HEK293T (cell line): ENCODE results near the gene GABARAP.

ENCODE experiments used
- BHLHE40 ChIP-seq: fragments of 450-650 bp; IDR thresholded peaks from 2 replicates; pipeline ENCODE4 v1.6.1; 2016; ENCODE audit warnings: mild to moderate bottlenecking, moderate library complexity, borderline replicate concordance
- CTBP1 ChIP-seq: fragments of 450-650 bp; IDR thresholded peaks from 2 replicates; pipeline ENCODE4 v1.6.1; 2016; ENCODE audit warnings: borderline replicate concordance
- ELF4 ChIP-seq: fragments of 450-650 bp; IDR thresholded peaks from 2 replicates; pipeline ENCODE4 v1.6.1; 2017; ENCODE audit warnings: antibody characterized with exemption
- FOXA1 ChIP-seq: fragments of 450-650 bp; IDR thresholded peaks from 2 replicates; pipeline ENCODE4 v1.6.1; 2016; ENCODE audit warnings: mild to moderate bottlenecking
- FOXK2 ChIP-seq: fragments of 450-650 bp; IDR thresholded peaks from 2 replicates; pipeline ENCODE4 v1.6.1; 2016; ENCODE audit warnings: mild to moderate bottlenecking
- FOXM1 ChIP-seq: fragments of 450-650 bp; IDR thresholded peaks from 2 replicates; pipeline ENCODE4 v1.6.1; 2017; ENCODE audit warnings: mild to moderate bottlenecking, borderline replicate concordance
- HDGF ChIP-seq: fragments of 450-650 bp; IDR thresholded peaks from 2 replicates; pipeline ENCODE4 v1.6.1; 2017; ENCODE audit warnings: antibody characterized with exemption, borderline replicate concordance
- L3MBTL2 ChIP-seq: fragments of 450-650 bp; conservative IDR thresholded peaks from 2 replicates; pipeline ENCODE4 v1.6.1; 2016; ENCODE audit warnings: mild to moderate bottlenecking
- LEF1 ChIP-seq: fragments of 450-650 bp; IDR thresholded peaks from 2 replicates; pipeline ENCODE4 v1.6.1; 2017; ENCODE audit warnings: mild to moderate bottlenecking, borderline replicate concordance
- SP1 ChIP-seq: fragments of 450-650 bp; IDR thresholded peaks from 2 replicates; pipeline ENCODE4 v1.6.1; 2017
- SUZ12 ChIP-seq: fragments of 450-650 bp; IDR thresholded peaks from 2 replicates; pipeline ENCODE4 v1.6.1; 2016; ENCODE audit warnings: mild to moderate bottlenecking
- ZNF384 ChIP-seq: fragments of 450-650 bp; IDR thresholded peaks from 2 replicates; pipeline ENCODE4 v1.6.1; 2016

- TF ChIP-seq FOXM1 (no peak), BHLHE40 (no peak), SUZ12 (no peak), ELF4 (no peak), CTBP1 (no peak), FOXA1 (no peak), SP1 (no peak), ZNF384 (no peak), L3MBTL2 (no peak), HDGF (no peak), LEF1 (no peak), FOXK2 (no peak)
Measured at GRCh38 chr17:7263801-7264078, 21.5 kb upstream of the GABARAP start.
